T-helper 1 cell (primary cell): Measurements from ENCODE around the gene ADA.

Source experiments
- DNase-seq, 5 donors: peaks; one replicate each; pipeline ENCODE4 v3.0.0-alpha.2; 2012 to 2020

ADA gene

GRCh38 chr20:44643596-44644229 is 7.8 kb downstream of the ADA start:
- DNase-seq: peak; percentile 31 to 63 (median 50)

- no peak for DNase-seq
These were observed 8.4 kb downstream of the ADA start for GRCh38 chr20:44643154-44643519.

GRCh38 chr20:44642203-44643153 is 9.0 kb downstream of the ADA start:
- peak in 3 of 5 donors; percentile 11 to 40 (median 15) for DNase-seq

GRCh38 chr20:44641325-44641724 is 10.2 kb downstream of the ADA start:
- DNase-seq: no peak

GRCh38 chr20:44640522-44640921 is 11.0 kb downstream of the ADA start:
- DNase-seq: no peak

DNA sequence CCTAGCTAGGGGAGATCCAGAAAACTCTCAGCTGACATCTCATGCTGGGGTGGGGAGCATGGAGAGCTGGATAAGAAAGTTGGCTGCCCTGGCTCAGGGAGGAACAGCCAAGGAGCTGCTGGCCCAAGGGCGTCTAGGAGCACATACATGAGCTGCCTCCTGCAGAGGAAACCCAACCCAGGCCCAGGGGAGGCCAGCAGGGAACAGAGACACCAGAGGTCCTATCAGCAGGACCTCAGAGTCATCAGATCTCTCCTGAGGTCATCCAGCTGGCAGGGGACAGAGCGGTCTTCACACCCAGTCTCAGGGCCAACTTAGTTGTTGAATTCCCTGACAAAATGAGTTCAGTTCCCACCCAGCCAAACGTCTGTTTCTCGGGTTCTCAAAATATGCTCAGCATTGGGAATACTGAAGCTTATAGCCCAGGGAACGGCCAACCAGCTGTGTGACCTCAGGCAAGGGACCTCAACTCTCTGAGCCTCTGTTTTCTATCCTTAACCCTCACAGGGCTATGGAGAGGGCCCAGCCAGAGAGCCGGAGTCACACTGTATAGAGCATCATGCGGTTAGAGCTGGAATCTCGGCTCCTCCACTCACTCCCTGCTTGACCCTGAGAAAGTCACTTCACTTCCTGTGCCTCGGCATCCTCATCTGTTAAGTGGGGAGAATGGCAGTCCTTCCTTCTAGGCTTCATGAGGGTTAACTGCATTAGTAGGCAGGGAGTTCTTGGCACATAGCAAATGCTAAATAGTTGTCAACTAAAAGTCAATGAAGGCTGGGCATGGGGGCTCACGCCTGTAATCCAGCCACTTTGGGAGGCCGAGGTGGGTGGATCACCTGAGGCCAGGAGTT is 13.8 kb downstream of the ADA start:
- no peak for DNase-seq

DNA sequence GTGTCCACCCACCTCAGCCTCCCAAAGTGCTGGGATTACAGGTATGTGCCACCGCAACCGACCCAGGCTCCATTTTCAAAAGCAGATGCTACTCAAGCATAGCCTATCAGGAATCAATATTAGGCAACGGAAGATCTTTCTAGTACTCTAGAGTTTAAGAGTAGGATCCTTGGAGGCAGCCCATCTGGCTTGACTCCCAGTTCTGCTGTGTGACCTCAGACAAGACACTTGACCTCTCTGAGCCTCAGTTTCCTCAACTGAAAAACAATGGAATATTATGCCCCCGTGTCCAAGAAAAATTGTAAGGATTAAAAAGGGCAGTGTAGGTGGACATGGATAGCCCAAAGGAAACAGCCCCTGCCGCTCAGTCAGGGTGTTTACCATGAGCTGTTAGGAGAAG is 14.5 kb downstream of the ADA start:
- DNase-seq: no peak

DNA sequence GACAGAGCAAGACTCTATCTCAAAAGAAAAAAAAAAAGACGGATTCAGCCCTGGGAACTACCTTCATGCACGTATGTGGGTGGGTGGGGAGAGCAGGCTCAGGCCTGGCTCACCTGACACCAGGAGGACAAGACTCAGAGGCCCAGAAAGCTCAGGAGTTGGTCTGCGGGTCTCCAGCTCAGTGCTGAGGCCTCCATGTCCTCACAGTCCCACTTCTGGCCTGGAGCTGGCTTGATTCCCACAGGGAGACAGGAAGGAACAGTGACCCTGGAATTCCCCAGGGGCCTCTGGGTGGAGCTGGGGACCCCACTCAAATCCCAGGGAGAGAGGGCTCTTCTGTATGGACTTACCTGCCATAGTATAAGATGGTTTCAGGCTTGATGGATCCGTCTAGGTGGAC is 15.6 kb downstream of the ADA start:
- no peak for DNase-seq

DNA sequence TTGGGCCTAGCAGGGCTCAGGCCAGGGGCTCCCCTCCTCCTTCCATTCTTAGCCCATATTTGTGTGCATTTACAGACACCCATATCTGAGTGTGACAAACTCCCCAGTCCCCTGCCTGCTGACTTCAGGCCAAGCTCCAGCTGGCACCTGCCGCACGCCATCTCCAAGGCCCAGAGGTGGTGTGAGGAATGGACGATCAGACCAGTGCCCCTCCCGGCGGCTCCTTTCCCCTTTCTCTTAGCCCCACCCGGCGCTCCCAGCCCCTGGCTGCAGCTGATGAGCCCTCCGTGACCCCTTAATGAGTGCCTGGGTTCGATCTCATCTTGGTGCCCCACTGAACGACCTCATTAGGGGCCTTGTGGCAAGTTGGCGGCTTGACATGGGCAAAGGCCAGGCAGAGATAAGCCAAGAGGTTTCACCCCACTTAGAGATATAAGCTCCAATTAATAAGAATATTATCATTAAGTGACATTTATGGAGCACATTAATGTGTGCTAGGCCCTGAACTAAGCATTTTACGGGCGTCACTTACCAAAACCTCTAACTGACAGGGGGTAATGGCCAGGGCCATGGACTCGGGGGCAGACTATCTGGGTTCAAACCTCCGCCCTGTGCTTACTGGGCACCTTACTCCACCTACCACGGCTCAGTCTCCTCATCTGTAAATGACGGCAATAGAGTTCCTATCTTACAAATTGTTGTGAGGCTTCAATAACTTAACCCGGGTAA is 17.5 kb downstream of the ADA start:
- no peak for DNase-seq

GRCh38 chr20:44633187-44633810 is 18.2 kb downstream of the ADA start:
- DNase-seq: no peak

GRCh38 chr20:44632103-44632752 is 19.3 kb downstream of the ADA start:
- no peak for DNase-seq

DNA sequence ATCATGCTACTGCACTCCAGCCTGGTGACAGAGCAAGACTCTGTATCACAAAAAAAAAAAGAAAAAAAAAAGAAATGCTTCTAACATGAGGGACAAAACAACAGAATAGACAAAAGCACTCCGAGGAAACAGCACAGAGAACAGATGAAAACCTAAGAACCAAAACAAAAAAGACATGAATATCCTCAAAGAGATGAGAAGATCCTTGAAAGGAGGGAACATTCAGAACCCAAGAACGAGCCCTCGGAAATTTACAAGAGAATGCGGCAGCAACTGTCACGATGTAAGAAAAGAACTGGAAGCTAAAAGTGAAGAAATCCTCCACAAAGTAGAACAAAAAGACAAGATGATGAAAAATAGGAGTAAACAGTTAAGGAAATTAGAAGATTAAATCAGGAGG is 21.2 kb downstream of the ADA start:
- no peak for DNase-seq

GRCh38 chr20:44629542-44629941 is 22.0 kb downstream of the ADA start:
- DNase-seq: no peak

GRCh38 chr20:44629017-44629385 is 22.5 kb downstream of the ADA start:
- no peak for DNase-seq

DNA sequence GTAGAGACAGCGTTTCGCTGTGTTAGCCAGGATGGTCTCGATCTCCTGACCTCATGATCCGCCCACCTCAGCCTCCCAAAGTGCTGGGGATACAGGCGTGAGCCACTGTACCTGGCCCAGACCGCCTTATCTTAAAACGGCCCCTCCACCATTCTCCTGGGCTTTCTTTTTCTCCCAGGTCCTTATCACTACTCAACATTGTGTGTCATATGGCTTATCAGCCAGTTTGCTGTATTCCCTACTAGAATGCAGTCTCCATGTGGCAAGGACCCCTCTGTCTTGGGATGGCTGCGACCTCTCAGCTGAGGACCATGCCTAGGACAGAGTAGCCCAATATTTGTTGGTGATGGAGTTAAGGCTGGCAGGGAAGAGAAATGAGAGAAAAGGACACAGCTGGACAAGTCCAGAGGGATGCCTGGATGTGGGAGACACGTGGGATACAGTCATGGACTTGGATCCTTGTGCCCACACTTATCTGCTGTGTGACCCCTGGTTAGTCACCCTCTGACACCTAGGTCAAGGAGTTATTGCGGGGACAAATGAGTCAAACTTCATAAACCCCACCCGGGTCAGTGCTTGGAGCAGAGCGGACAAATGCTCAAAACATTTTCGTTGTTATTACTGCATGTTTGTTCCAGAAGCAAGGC is 24.0 kb downstream of the ADA start:
- no peak for DNase-seq

- no peak for DNase-seq
These were observed 25.2 kb downstream of the ADA start for GRCh38 chr20:44626278-44626677.

- no peak for DNase-seq
These were observed 26.1 kb downstream of the ADA start for GRCh38 chr20:44625361-44625760.

DNA sequence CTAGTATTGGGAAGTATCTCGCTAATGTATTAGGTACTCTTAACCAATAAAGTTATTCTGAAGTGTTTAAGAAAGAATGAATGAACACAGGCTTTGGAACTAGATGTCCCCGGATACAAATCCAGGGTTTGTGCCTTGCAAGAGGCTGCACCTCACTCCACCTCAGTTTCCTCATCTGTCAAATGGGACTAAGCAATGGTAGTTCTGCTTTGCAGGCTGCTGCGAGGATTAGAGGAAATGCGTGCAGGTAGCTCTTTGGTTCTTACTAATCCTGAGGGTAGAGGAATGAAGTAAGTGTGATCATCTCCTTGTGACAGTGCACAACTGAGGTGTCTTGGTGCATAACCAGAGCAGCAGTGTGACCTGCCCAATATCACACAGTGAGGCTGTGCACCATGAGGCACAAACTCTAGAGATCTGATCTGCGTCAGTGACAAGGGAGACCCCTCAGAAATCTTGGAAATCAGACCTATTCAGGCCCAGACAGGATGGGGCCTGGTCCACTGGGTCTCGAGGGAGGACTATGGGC is 26.7 kb downstream of the ADA start:
- no peak for DNase-seq

GRCh38 chr20:44624152-44624551 is 27.3 kb downstream of the ADA start:
- DNase-seq: no peak

GRCh38 chr20:44622501-44623270 is 28.8 kb downstream of the ADA start:
- DNase-seq: no peak
